ENCODE measurements around the gene EEF1E1.

Gene EEF1E1

DNA sequence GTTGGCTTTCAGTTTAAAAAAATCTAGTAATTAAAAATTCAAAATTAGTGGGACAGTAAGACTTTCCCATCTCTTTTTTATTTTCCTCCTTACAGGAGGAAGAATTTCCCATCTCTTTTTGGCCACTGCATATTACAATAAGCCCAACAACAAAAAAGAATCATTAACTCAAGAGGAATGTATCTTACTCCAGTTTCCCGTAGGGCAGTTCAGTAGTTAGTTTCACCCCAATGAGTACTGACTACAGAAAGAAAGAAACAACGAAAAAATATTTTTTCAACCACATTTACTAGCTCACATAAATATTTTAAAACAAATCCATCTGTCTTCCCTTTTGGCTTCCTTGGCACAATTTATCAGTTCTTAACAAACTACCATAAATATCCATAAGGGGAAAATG, 23.2 kb downstream of the EEF1E1 start:
- TF ChIP-seq, protein P1, sequence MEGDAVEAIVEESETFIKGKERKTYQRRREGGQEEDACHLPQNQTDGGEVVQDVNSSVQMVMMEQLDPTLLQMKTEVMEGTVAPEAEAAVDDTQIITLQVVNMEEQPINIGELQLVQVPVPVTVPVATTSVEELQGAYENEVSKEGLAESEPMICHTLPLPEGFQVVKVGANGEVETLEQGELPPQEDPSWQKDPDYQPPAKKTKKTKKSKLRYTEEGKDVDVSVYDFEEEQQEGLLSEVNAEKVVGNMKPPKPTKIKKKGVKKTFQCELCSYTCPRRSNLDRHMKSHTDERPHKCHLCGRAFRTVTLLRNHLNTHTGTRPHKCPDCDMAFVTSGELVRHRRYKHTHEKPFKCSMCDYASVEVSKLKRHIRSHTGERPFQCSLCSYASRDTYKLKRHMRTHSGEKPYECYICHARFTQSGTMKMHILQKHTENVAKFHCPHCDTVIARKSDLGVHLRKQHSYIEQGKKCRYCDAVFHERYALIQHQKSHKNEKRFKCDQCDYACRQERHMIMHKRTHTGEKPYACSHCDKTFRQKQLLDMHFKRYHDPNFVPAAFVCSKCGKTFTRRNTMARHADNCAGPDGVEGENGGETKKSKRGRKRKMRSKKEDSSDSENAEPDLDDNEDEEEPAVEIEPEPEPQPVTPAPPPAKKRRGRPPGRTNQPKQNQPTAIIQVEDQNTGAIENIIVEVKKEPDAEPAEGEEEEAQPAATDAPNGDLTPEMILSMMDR (IDR thresholded peaks at IDR 0.05), result no peak

DNA sequence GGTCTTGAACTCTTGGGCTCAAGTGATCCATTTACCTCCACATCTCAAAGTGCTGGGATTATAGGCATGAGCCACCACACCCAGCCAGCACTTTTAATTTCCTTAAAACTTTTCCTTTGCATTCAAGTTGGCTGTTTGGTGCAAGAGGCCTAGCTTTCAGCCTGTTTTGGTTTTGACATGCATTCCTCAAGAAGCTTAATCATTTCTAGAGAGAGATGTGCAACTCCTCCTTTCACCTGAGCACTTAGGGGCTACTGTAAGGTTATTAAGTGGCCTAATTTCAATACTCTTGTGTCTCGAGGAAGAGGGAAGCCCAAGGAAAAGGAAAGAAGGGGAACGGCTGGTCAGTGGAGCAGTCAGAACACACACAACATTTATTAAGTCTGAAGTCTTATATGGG, 24.4 kb downstream of the EEF1E1 start:
- TF ChIP-seq, protein P1 (IDR thresholded peaks at IDR 0.05), result no peak

DNA sequence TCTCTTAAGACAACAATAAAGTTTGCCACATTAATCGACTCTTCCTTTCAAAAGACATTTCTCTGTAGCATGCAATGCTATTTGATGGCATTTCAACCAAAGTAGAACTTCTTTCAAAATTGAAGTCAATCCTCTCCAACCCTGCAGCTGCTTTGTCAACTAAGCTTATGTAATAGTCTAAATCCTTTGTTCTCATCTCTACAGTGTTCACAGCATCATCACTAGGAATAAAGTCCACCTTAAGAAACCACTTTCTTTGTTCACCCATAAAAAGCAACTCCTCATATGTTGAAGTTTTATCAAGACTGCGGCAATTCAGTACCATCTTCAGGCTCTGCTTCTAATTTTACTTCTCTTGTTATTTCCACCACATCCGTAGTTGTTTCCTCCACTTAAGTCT, 26.6 kb downstream of the EEF1E1 start:
- TF ChIP-seq, protein P1 (IDR thresholded peaks at IDR 0.05), result no peak

DNA sequence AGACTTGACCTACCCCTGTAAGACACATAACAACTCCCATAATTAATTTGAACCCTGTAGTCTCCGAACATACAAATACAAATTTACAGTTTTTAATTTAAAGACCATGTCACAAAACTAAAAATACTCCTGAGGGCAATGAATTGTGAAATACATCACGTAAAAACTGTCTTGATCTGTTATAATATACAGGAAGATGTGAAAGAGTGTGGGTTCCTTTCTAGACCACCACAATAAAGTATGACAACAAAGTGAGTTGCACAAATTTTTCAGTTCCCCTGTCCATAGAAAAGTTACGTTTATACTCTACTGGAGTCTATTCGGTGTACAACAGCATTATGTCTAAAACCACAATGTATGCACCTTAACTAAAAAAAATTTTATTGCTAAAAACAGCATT, 27.2 kb downstream of the EEF1E1 start:
- TF ChIP-seq, protein P1 (IDR thresholded peaks at IDR 0.05), result no peak

DNA sequence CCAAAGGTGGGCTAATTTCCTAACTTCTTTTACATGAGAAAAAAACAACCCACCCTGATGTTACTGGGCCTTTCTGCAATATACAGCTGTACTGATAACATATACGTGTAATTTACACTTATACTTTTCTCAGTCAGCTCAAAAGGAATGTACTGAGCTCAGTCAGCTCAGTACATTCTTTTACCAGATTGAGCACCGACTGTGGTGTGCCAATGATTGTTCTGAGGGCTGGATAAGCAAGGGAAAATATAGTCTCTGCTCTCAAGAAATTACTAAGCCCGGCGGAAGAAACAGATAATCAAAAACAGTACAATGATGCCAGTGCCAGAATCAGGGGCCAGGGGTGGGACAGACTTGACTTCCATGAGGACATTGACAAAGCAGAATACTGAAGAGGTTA, 28.1 kb downstream of the EEF1E1 start:
- TF ChIP-seq, protein P1 (IDR thresholded peaks at IDR 0.05), result no peak

DNA sequence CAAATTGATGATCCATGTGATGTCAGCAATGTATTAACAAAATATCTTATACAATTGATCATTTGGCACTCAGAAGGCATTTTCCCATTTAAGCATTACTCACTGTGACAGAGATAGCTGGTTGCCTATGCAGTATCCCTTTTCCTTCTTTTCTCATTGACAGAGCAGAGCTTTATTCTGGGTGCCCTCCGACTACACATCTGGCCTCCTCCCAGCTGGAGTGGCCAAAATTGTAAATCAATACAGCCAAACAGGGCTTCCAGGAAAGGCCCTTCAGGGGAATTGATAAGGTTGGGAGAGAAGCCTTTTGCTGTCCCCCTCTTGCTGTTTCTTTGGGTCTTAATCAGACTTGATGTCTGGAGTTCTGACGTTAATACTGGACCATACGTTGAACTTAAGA, 28.6 kb downstream of the EEF1E1 start:
- TF ChIP-seq, protein P1 (IDR thresholded peaks at IDR 0.05), result no peak

DNA sequence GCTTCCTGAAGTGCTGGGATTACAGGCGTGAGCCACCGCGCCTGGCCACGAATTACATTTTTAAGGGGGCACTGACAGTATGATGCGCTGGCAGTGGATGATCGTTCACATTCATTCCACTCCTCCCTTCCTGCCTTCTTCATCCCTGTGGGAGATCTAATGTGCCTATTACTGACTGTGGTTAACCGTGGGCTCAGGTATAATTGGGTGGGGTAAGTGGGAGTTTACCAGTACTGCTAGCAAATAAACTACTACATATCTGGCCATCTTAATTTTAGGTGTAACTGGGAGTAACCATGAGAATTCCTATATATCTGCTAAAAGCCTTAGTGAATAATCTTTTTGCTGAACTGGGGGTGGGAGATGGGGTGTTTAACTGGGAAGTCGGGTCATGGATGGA, 31.6 kb downstream of the EEF1E1 start:
- TF ChIP-seq, protein P1 (IDR thresholded peaks at IDR 0.05), result no peak

DNA sequence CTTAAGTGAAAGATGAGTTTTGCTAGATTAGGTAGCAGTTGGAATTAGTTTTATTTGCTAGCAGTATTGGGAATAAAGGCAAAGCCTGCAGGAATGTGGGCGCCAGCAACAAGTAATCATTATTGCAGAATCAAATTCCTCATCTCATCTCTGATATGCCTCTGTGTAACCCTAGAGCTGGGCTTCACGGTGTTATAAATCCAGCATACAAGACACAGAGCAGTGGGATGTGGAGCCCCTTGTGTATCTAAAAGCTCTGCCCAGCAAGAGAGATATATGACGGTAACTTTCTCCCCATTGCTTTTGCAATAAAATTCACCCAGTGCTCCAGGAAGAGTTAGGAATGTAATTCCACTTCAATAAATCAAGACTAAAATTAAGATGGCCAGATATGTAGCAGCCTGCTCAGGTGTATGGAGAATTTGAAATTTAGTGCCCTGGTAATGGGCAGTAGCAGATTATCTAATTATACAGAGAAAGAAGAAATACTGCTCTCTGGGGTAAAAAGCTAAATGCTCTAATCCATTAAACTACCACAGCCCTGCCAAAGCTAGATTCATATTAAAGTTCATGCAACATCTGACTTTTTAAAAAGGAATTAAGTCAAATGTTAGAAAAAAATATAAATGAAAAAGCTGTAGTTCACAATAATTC, 32.6 kb downstream of the EEF1E1 start:
- TF ChIP-seq, protein P1 (IDR thresholded peaks at IDR 0.05), result no peak
